Measurements from ENCODE around the gene C1orf232. TPM values are rescaled to one million over a fixed set of nuclear protein-coding genes. Genes with fewer than 3 reads are reported as not detected.

Gene C1orf232
- total and polyA plus RNA-seq, 2 experiments from 2014 or later = not detected

DNA sequence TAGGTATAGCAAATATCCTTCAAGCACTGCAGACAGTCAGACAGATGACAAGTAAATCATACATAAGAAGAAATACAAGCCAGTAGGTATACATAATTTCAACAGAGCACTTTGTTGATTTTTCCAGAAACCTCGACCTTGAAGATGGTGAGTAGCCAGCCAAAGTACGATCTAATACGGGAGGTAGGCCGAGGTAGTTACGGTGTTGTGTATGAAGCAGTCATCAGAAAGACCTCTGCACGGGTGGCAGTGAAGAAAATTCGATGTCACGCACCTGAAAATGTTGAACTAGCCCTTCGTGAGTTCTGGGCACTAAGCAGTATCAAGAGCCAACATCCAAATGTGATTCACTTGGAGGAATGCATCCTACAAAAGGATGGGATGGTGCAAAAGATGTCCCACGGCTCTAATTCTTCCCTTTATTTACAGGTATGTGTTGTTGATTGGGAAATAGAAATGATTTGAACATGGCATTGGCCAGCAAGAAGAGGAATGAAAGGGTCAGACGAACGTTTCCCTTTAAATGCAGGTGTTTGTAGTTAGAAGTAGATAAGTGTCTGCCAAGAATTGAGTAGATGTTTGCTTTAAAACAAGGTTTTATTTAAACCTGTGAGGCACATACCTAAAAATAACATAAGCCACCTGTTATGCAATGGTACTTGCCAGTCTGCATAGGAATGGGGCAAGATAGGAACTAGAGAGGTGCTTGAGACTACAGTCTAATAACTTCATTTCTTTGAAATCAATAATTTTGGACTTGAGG, 54.4 kb downstream of the C1orf232 start:
- no peak for DNase-seq
- in situ Hi-C loops (cut with MboI) = no loop called here
- H3K9me2 ChIP-seq (ENCODE audit: insufficient read depth) = no peaks in the 10 kb centered on the region
- no peak overlapping the region for H3K27ac ChIP-seq
- H3K27me3 ChIP-seq (replicated peaks; ENCODE audit: insufficient read depth) = no peaks in the 10 kb centered on the region
- no peak overlapping the region for H3K4me3 ChIP-seq
- H3K9me3 ChIP-seq (ENCODE audit: low read depth) = no peaks in the 10 kb centered on the region
- no peak overlapping the region for H2AFZ ChIP-seq
- no peak overlapping the region for H3K9ac ChIP-seq
- H3K79me2 ChIP-seq (ENCODE audit: insufficient read depth) = peaks cover 27% of the 10 kb centered on the region
- no peak overlapping the region for H3K4me2 ChIP-seq (ENCODE audit: unreplicated experiment)
- H3K36me3 ChIP-seq (ENCODE audit: low read depth) = 0 out of 2 replicates have a peak, but pooled peaks cover 5% of the 10 kb centered on the region
- H3F3A ChIP-seq (ENCODE audit: insufficient read depth) = no peaks in the 10 kb centered on the region
- peaks cover 4% of the 10 kb centered on the region; the same call in 1 of the 2 replicates for H3K4me1 ChIP-seq (ENCODE audit: insufficient read depth)
- TF ChIP-seq EZH2phosphoT487 (IDR thresholded peaks at IDR 0.05; ENCODE audit: insufficient read depth, low read depth) = no peak
- TF ChIP-seq EZH2 (IDR thresholded peaks at IDR 0.05; ENCODE audit: insufficient read depth, poor library complexity, severe bottlenecking) = no peak
- 88 to 90% methylated on average over 12 of the region's 12 CpGs for WGBS, 2 experiments (ENCODE audit: low coverage in 1 of 2, low lambda C conversion rate in 2 of 2, missing lambda C conversion rate in 2 of 2)
- H4K20me1 ChIP-seq (ENCODE audit: insufficient read depth) = no peaks in the 10 kb centered on the region; the same call in 1 of the 2 replicates

Other genes starting within 250 kb of the C1orf232 start
- gene PAFAH2, start 170.9 kb downstream of the C1orf232 start, total RNA-seq (2014; rRNA removed; shearing (Covaris generic)) = 10.7 and 11.9 TPM in 2 replicates
- 9.5 and 10.0 TPM in 2 replicates for gene PAFAH2, start 170.9 kb downstream of the C1orf232 start, polyA plus RNA-seq (2016; fragmentation: Nextera tagmentation; extraction: Ambion mirVana)
- 3.4 and 5.5 TPM in 2 replicates for gene EXTL1, start 147.2 kb downstream of the C1orf232 start, total RNA-seq (2014; rRNA removed; shearing (Covaris generic))
- 5.9 and 6.4 TPM in 2 replicates for gene EXTL1, start 147.2 kb downstream of the C1orf232 start, polyA plus RNA-seq (2016; fragmentation: Nextera tagmentation; extraction: Ambion mirVana)
- not detected in 2 replicates for gene SLC30A2, start 122.8 kb downstream of the C1orf232 start, total RNA-seq (2014; rRNA removed; shearing (Covaris generic))
- 0.14 TPM in 1 of 2 replicates, not detected in the other for gene SLC30A2, start 122.8 kb downstream of the C1orf232 start, polyA plus RNA-seq (2016; fragmentation: Nextera tagmentation; extraction: Ambion mirVana)
- gene TRIM63, start 101.3 kb downstream of the C1orf232 start, total RNA-seq (2014; rRNA removed; shearing (Covaris generic)) = not detected in 2 replicates
- gene TRIM63, start 101.3 kb downstream of the C1orf232 start, polyA plus RNA-seq (2016; fragmentation: Nextera tagmentation; extraction: Ambion mirVana) = not detected in 2 replicates
- gene PDIK1L, start 57.1 kb downstream of the C1orf232 start, total RNA-seq (2014; rRNA removed; shearing (Covaris generic)) = 6.6 and 6.8 TPM in 2 replicates
- 2.9 and 3.5 TPM in 2 replicates for gene PDIK1L, start 57.1 kb downstream of the C1orf232 start, polyA plus RNA-seq (2016; fragmentation: Nextera tagmentation; extraction: Ambion mirVana)
- 0.63 TPM in 1 of 2 replicates, not detected in the other for gene FAM110D, start 9.9 kb downstream of the C1orf232 start, total RNA-seq (2014; rRNA removed; shearing (Covaris generic))
- gene FAM110D, start 9.9 kb downstream of the C1orf232 start, polyA plus RNA-seq (2016; fragmentation: Nextera tagmentation; extraction: Ambion mirVana) = not detected in 2 replicates
- gene ZNF593, start 945 bp upstream of the C1orf232 start, total RNA-seq (2014; rRNA removed; shearing (Covaris generic)) = 8.2 and 25.0 TPM in 2 replicates
- 61.2 and 65.8 TPM in 2 replicates for gene ZNF593, start 945 bp upstream of the C1orf232 start, polyA plus RNA-seq (2016; fragmentation: Nextera tagmentation; extraction: Ambion mirVana)
- gene ZNF593OS, start 2.9 kb upstream of the C1orf232 start, total RNA-seq (2014; rRNA removed; shearing (Covaris generic)) = not detected in 2 replicates
- 0.81 and 0.85 TPM in 2 replicates for gene ZNF593OS, start 2.9 kb upstream of the C1orf232 start, polyA plus RNA-seq (2016; fragmentation: Nextera tagmentation; extraction: Ambion mirVana)
- 0.51 TPM in 1 of 2 replicates, not detected in the other for gene CNKSR1, start 8.5 kb upstream of the C1orf232 start, total RNA-seq (2014; rRNA removed; shearing (Covaris generic))
- gene CNKSR1, start 8.5 kb upstream of the C1orf232 start, polyA plus RNA-seq (2016; fragmentation: Nextera tagmentation; extraction: Ambion mirVana) = 0.10 TPM in 1 of 2 replicates, not detected in the other
- gene CATSPER4, start 21.6 kb upstream of the C1orf232 start, total RNA-seq (2014; rRNA removed; shearing (Covaris generic)) = not detected in 2 replicates
- gene CATSPER4, start 21.6 kb upstream of the C1orf232 start, polyA plus RNA-seq (2016; fragmentation: Nextera tagmentation; extraction: Ambion mirVana) = not detected in 2 replicates
- 6.2 TPM in 2 replicates for gene CEP85, start 65.2 kb upstream of the C1orf232 start, total RNA-seq (2014; rRNA removed; shearing (Covaris generic))
- gene CEP85, start 65.2 kb upstream of the C1orf232 start, polyA plus RNA-seq (2016; fragmentation: Nextera tagmentation; extraction: Ambion mirVana) = 4.6 and 5.0 TPM in 2 replicates
- gene SH3BGRL3, start 111.1 kb upstream of the C1orf232 start, total RNA-seq (2014; rRNA removed; shearing (Covaris generic)) = 212 and 240 TPM in 2 replicates
- 2,795 and 2,825 TPM in 2 replicates for gene SH3BGRL3, start 111.1 kb upstream of the C1orf232 start, polyA plus RNA-seq (2016; fragmentation: Nextera tagmentation; extraction: Ambion mirVana)
- gene UBXN11, start 137.7 kb upstream of the C1orf232 start, total RNA-seq (2014; rRNA removed; shearing (Covaris generic)) = 4.8 and 5.8 TPM in 2 replicates
- 11.1 and 12.7 TPM in 2 replicates for gene UBXN11, start 137.7 kb upstream of the C1orf232 start, polyA plus RNA-seq (2016; fragmentation: Nextera tagmentation; extraction: Ambion mirVana)
- not detected in 2 replicates for gene CD52, start 149.0 kb upstream of the C1orf232 start, total RNA-seq (2014; rRNA removed; shearing (Covaris generic))
- not detected in 2 replicates for gene CD52, start 149.0 kb upstream of the C1orf232 start, polyA plus RNA-seq (2016; fragmentation: Nextera tagmentation; extraction: Ambion mirVana)
- not detected in 2 replicates for gene CRYBG2, start 185.2 kb upstream of the C1orf232 start, total RNA-seq (2014; rRNA removed; shearing (Covaris generic))
- not detected in 2 replicates for gene CRYBG2, start 185.2 kb upstream of the C1orf232 start, polyA plus RNA-seq (2016; fragmentation: Nextera tagmentation; extraction: Ambion mirVana)
- gene ZNF683, start 203.8 kb upstream of the C1orf232 start, total RNA-seq (2014; rRNA removed; shearing (Covaris generic)) = not detected in 2 replicates
- gene ZNF683, start 203.8 kb upstream of the C1orf232 start, polyA plus RNA-seq (2016; fragmentation: Nextera tagmentation; extraction: Ambion mirVana) = not detected in 2 replicates
- gene LIN28A, start 241.9 kb upstream of the C1orf232 start, total RNA-seq (2014; rRNA removed; shearing (Covaris generic)) = not detected in 2 replicates
- 0.14 and 0.15 TPM in 2 replicates for gene LIN28A, start 241.9 kb upstream of the C1orf232 start, polyA plus RNA-seq (2016; fragmentation: Nextera tagmentation; extraction: Ambion mirVana)